ENCODE measurements around the gene GNPDA1. TPM values are rescaled to one million over a fixed set of nuclear protein-coding genes. Genes with fewer than 3 reads are reported as not detected.

Gene GNPDA1
- total RNA-seq, 1 experiment from 2014 or later, result 52.4 TPM

DNA sequence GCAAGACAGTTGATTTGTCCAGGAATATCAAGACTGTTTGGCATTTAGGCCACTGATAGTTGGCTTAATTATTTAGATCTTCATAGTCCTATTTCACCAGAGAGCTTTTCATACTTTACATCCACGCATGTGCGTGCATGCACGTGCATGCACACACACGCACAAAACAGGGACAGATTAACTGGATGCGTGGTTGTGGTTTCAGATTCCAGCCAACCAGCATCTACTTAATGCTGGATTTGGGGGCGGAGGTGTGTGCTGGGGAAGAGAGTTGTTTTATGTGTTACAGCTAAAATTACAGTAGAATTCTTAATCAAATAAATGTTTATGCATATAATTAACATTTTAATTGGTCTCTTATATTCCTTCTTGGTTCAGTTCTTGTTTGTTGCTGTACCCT lies 36.7 kb downstream of the GNPDA1 start:
- ChIA-PET POLR2A (ENCODE audit: low non-redundant PET) (no interaction called here), CTCF (interaction anchor here (0.7 to 1.0 kb wide), 3 partner anchors 151 to 913 kb away, joined by 3 to 8 read pairs (median 3); no protein-coding TSS in a partner anchor)
- Histone ChIP-seq H3K27me3 (replicated peaks; ENCODE audit: insufficient read depth, low read depth, low read length, poor library complexity) (no peaks in the 10 kb centered on the region), H3K36me3 (ENCODE audit: insufficient read depth, low read length, poor library complexity, severe bottlenecking) (peaks cover 56% of the 10 kb centered on the region), H3K9me3 (ENCODE audit: low read depth, low read length, poor library complexity, severe bottlenecking) (no peaks in the 10 kb centered on the region), H3K27ac (ENCODE audit: low read depth, low read length, poor library complexity, severe bottlenecking) (no peak overlapping the region), H3K4me1 (ENCODE audit: insufficient read depth, low read length, poor library complexity, severe bottlenecking) (no peaks in the 10 kb centered on the region), H3K4me3 (ENCODE audit: low read depth, low read length, poor library complexity, severe bottlenecking) (no peak overlapping the region)
- TF ChIP-seq, protein P1, sequence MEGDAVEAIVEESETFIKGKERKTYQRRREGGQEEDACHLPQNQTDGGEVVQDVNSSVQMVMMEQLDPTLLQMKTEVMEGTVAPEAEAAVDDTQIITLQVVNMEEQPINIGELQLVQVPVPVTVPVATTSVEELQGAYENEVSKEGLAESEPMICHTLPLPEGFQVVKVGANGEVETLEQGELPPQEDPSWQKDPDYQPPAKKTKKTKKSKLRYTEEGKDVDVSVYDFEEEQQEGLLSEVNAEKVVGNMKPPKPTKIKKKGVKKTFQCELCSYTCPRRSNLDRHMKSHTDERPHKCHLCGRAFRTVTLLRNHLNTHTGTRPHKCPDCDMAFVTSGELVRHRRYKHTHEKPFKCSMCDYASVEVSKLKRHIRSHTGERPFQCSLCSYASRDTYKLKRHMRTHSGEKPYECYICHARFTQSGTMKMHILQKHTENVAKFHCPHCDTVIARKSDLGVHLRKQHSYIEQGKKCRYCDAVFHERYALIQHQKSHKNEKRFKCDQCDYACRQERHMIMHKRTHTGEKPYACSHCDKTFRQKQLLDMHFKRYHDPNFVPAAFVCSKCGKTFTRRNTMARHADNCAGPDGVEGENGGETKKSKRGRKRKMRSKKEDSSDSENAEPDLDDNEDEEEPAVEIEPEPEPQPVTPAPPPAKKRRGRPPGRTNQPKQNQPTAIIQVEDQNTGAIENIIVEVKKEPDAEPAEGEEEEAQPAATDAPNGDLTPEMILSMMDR (conservative IDR thresholded peaks at IDR 0.05; ENCODE audit: low read depth, low read length), result no peak
- TF ChIP-seq EZH2 (IDR thresholded peaks at IDR 0.05; ENCODE audit: borderline replicate concordance, low read depth, low read length, poor library complexity, severe bottlenecking), result no peak
- DNase-seq (ENCODE audit: low spot score), result no peak
- intact Hi-C loops (cut with micrococcal nuclease; ENCODE audit: unreplicated experiment), result no loop called here
- no TSS peak for BruUV-seq (replicated peaks)

DNA sequence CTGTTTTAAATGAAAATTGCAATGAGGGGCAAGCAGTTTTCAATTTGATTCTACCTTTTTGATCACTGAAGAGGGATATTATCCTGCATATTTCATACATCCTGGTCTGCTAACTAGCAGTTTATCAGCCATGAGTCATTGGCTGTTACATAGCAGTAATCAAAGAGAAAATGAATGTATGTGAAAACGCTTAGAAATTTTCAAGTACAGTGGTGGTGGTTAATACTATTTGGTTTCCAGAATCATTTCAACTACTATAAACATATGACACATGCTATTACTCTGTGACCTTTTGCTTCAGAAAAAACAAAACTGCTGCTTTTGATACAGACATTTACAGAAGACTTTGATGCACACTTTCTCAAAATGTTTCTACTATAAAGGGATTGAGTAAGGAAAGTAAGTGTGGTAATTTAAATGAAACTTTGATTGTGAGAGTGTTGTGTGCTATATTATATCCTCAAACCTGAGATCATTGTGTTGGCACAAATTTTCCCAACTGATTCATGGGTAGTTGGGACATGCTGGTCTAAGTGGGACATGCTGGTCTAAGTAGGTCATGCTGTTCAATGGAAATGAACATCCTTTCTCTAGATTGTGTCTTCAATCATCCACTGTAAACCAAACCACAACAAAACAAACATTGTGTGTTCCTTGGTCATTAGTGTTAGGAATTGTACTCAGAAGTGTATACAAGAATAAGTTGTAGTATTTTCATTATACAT lies 38.8 kb downstream of the GNPDA1 start:
- DNase-seq (ENCODE audit: low spot score), result no peak
- H3K36me3 ChIP-seq (ENCODE audit: insufficient read depth, low read length, poor library complexity, severe bottlenecking), result peaks cover 48% of the 10 kb centered on the region
- intact Hi-C loops (cut with micrococcal nuclease; ENCODE audit: unreplicated experiment), result no loop called here
- ChIA-PET POLR2A (ENCODE audit: low non-redundant PET) (no interaction called here), CTCF (no interaction called here)
- H3K4me1 ChIP-seq (ENCODE audit: insufficient read depth, low read length, poor library complexity, severe bottlenecking), result peaks cover 11% of the 10 kb centered on the region
- no peak overlapping the region for H3K4me3 ChIP-seq (ENCODE audit: low read depth, low read length, poor library complexity, severe bottlenecking)
- TF ChIP-seq, protein P1 (conservative IDR thresholded peaks at IDR 0.05; ENCODE audit: low read depth, low read length), result no peak
- no peak for TF ChIP-seq EZH2 (IDR thresholded peaks at IDR 0.05; ENCODE audit: borderline replicate concordance, low read depth, low read length, poor library complexity, severe bottlenecking)
- BruUV-seq (replicated peaks), result no TSS peak
- no peaks in the 10 kb centered on the region for H3K27me3 ChIP-seq (replicated peaks; ENCODE audit: insufficient read depth, low read depth, low read length, poor library complexity)
- no peaks in the 10 kb centered on the region for H3K9me3 ChIP-seq (ENCODE audit: low read depth, low read length, poor library complexity, severe bottlenecking)
- no peak overlapping the region for H3K27ac ChIP-seq (ENCODE audit: low read depth, low read length, poor library complexity, severe bottlenecking)

DNA sequence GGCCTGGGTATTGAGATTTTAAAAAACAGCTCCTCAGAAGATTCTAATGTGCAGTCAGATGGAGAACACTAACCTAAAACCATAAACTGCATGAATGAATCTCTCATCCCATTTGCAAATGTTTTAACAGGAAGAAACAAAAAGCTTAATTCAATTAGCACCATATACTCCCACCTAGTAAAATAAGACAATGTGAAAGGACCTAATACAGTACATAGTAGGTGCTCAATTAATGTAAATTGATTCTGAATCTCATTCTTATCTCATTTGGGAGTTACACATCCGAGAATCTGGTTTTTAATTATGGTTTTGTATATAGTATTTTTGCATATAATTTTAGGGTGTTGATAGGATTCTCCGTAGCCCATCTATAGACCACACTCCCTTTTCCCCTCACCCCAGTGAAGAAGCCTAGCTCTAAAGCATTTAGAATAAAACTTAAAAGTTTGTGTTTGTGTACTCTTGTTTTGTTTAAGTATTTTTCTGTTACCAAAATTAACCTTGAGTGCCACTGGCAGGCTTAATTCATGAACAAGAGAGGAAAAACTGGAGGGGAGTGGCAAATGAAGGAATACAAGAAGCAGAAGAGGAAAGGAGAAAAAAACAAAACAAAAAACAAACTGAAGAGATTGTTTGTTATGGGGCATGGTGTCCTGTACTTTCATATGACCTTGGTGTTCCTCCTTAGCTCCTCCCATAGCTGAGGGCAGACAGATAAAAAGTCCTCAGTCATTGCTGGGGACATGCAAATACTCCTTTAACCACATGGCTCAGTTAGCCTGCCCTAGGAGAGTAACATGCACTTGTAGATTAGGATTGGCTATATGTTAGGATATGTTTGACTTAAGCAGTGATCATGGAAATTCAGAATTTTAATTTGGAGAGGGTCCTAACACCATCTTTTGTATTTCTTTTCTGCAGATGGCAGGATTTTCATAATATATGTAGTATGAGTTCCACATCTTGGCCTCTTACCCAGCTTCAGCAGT lies 42.8 kb downstream of the GNPDA1 start:
- DNase-seq (ENCODE audit: low spot score), result peak; percentile 39
- H3K4me1 ChIP-seq (ENCODE audit: insufficient read depth, low read length, poor library complexity, severe bottlenecking), result peaks cover 11% of the 10 kb centered on the region
- intact Hi-C loops (cut with micrococcal nuclease; ENCODE audit: unreplicated experiment), result loop anchor here (2.0 kb wide), 1 partner anchor 277 kb away; no protein-coding TSS in a partner anchor
- H3K36me3 ChIP-seq (ENCODE audit: insufficient read depth, low read length, poor library complexity, severe bottlenecking), result peaks cover 24% of the 10 kb centered on the region
- H3K27ac ChIP-seq (ENCODE audit: low read depth, low read length, poor library complexity, severe bottlenecking), result peak overlapping the region; percentile 87
- POLR2A ChIA-PET (ENCODE audit: low non-redundant PET), result no interaction called here
- no peak for TF ChIP-seq EZH2 (IDR thresholded peaks at IDR 0.05; ENCODE audit: borderline replicate concordance, low read depth, low read length, poor library complexity, severe bottlenecking)
- TF ChIP-seq, protein P1 (conservative IDR thresholded peaks at IDR 0.05; ENCODE audit: low read depth, low read length), result no peak
- H3K9me3 ChIP-seq (ENCODE audit: low read depth, low read length, poor library complexity, severe bottlenecking), result no peaks in the 10 kb centered on the region
- H3K4me3 ChIP-seq (ENCODE audit: low read depth, low read length, poor library complexity, severe bottlenecking), result peak overlapping the region; percentile 86
- CTCF ChIA-PET, result interaction anchor here (2.1 kb wide), 1 partner anchor 9 kb away, joined by 21 read pairs; no protein-coding TSS in a partner anchor
- no peaks in the 10 kb centered on the region for H3K27me3 ChIP-seq (replicated peaks; ENCODE audit: insufficient read depth, low read depth, low read length, poor library complexity)
- BruUV-seq (replicated peaks), result no TSS peak
